Keratinocyte (primary cell): ENCODE data around the gene PDZD7. TPM values are rescaled to one million over a fixed set of nuclear protein-coding genes. Genes with fewer than 3 reads are reported as not detected.
A peak's percentile ranks its signal among the peaks of the same experiment; 100 is the strongest.

Source experiments
- DNase-seq: peaks from one replicate; pipeline ENCODE4 v3.0.0-alpha.2; 2011; ENCODE audit warnings: low read depth, missing footprints, low spot score
- FAIRE-seq: peaks from 2 replicates; lab custom pipeline; 2011; peaks lifted over from hg19 to GRCh38; lab: Jason Lieb, UNC
- H2AFZ ChIP-seq: 2 replicates; pipeline ENCODE4 v1.6.0; 2012; ENCODE audit warnings: low read length, control low read depth, inconsistent platforms; ENCODE audit not compliant: control insufficient read depth
- H3K27ac ChIP-seq: 2 replicates; pipeline ENCODE4 v1.5.1; 2011; ENCODE audit warnings: low read length; ENCODE audit not compliant: control insufficient read depth, insufficient read depth
- H3K27me3 ChIP-seq: 3 replicates; pipeline ENCODE4 v1.6.0; 2011; ENCODE audit warnings: low read length; ENCODE audit not compliant: control insufficient read depth, insufficient read depth; ENCODE audit errors: extremely low read depth
- H3K36me3 ChIP-seq, 2 experiments: 2 replicates in 1 of 2; 3 replicates in 1 of 2; pipeline ENCODE4 v1.5.1; 2011; ENCODE audit warnings: low read length in 2 of 2, mild to moderate bottlenecking in 1 of 2; ENCODE audit not compliant: control insufficient read depth in 2 of 2, insufficient read depth in 2 of 2; ENCODE audit errors: extremely low read depth in 1 of 2
- H3K4me1 ChIP-seq: 3 replicates; pipeline ENCODE4 v1.5.1; 2011; ENCODE audit warnings: low read length; ENCODE audit not compliant: control insufficient read depth, insufficient read depth; ENCODE audit errors: extremely low read depth
- H3K4me2 ChIP-seq: 3 replicates; pipeline ENCODE4 v1.6.0; 2011; ENCODE audit warnings: low read depth, low read length; ENCODE audit not compliant: control insufficient read depth, insufficient read depth; ENCODE audit errors: extremely low read depth
- H3K4me3 ChIP-seq, 3 experiments: fragments of 200-600 bp in 1 of 3; sonication (generic) in 1 of 3; 2 replicates in 2 of 3; 3 replicates in 1 of 3; pipeline ENCODE4 v1.5.1; 2011 to 2016; ENCODE audit warnings: low read length in 3 of 3, mild to moderate bottlenecking in 3 of 3, control low read depth in 2 of 3, inconsistent platforms in 1 of 3, low read depth in 1 of 3, mixed read lengths in 1 of 3, mixed run types in 1 of 3, moderate library complexity in 1 of 3; ENCODE audit not compliant: control insufficient read depth in 2 of 3, insufficient read depth in 2 of 3; ENCODE audit errors: extremely low read depth in 1 of 3
- H3K79me2 ChIP-seq: 2 replicates; pipeline ENCODE4 v1.6.0; 2012; ENCODE audit warnings: low read length; ENCODE audit not compliant: control insufficient read depth, insufficient read depth
- H3K9ac ChIP-seq: 3 replicates; pipeline ENCODE4 v1.6.0; 2011; ENCODE audit warnings: low read length; ENCODE audit not compliant: control insufficient read depth, insufficient read depth; ENCODE audit errors: extremely low read depth
- H3K9me1 ChIP-seq: 3 replicates; pipeline ENCODE4 v1.6.0; 2011; ENCODE audit warnings: low read length; ENCODE audit not compliant: control insufficient read depth, insufficient read depth; ENCODE audit errors: extremely low read depth
- H3K9me3 ChIP-seq: 2 replicates; pipeline ENCODE4 v1.5.1; 2012; ENCODE audit warnings: low read depth, low read length; ENCODE audit not compliant: control insufficient read depth
- H4K20me1 ChIP-seq: 3 replicates; pipeline ENCODE4 v1.6.0; 2011; ENCODE audit warnings: low read length; ENCODE audit not compliant: control insufficient read depth, insufficient read depth; ENCODE audit errors: extremely low read depth
- CTCF ChIP-seq, 3 experiments: IDR thresholded peaks in 1 of 3; conservative IDR thresholded peaks in 1 of 3; optimal IDR thresholded peaks in 1 of 3; 2 replicates in 2 of 3; 3 replicates in 1 of 3; pipeline versions ENCODE3 to v1.5.1; 2011; ENCODE audit warnings: low read length in 3 of 3, mild to moderate bottlenecking in 3 of 3, moderate library complexity in 2 of 3, control low read depth in 1 of 3, inconsistent platforms in 1 of 3; ENCODE audit not compliant: insufficient read depth in 2 of 3; ENCODE audit errors: extremely low read depth in 1 of 3
- EZH2 ChIP-seq: IDR thresholded peaks from one replicate; pipeline ENCODE4 v1.6.1; 2012; ENCODE audit warnings: inconsistent platforms, mild to moderate bottlenecking, low read length, moderate library complexity
- dilution Hi-C: fragments of 300-500 bp; cut with MboI; formaldehyde crosslinking; loops from one replicate; pipeline ENCODE4 v1.7.0; 2020; ENCODE audit warnings: low sequenced_read_pairs; ENCODE audit not compliant: extremely low pct_ligation_motif_present
- polyA plus RNA-seq, 5 experiments: library from polyadenylated mRNA; depleted of rRNA in 3 of 5; stranded (reverse) in 3 of 5; stranded (forward) in 1 of 5; unstranded in 1 of 5; fragments of >200 nt; gene quantifications; 1 replicate in 1 of 5; 2 replicates in 3 of 5; 3 replicates in 1 of 5; pipeline versions ENCODE4 v1.2.1 to v1.2.3, GENCODE V29; 2011 to 2012; ENCODE audit warnings: missing spikeins in 2 of 5, low read depth in 1 of 5, low replicate concordance in 1 of 5

The PDZD7 gene
- polyA plus RNA-seq, 1 donor (not counting 4 experiments of a cell fraction or from before 2014, with no cell fraction given) = 0.54 TPM

GRCh38 chr10:101033276-101033675 is 2.3 kb upstream of the PDZD7 start:
- no peaks in the 10 kb centered on the region for H4K20me1 ChIP-seq
- peak overlapping the region; percentile 84 for H3K27ac ChIP-seq
- H3K9me1 ChIP-seq = no peaks in the 10 kb centered on the region
- peaks cover 21 to 34% of the 10 kb centered on the region in 2 experiments for H3K36me3 ChIP-seq
- H2AFZ ChIP-seq = no peak overlapping the region
- H3K9me3 ChIP-seq = no peaks in the 10 kb centered on the region
- peak overlapping the region; percentile 64 to 86 (median 80) for H3K4me3 ChIP-seq
- peaks cover 27% of the 10 kb centered on the region for H3K4me1 ChIP-seq
- H3K79me2 ChIP-seq = peaks cover 5% of the 10 kb centered on the region
- no peak for TF ChIP-seq EZH2
- TF ChIP-seq CTCF (optimal IDR thresholded peaks at IDR 0.05 in 1 of 3, IDR thresholded peaks at IDR 0.05 in 1 of 3, conservative IDR thresholded peaks at IDR 0.05 in 1 of 3; ENCODE audit: extremely low read depth in 1 of 3, insufficient read depth in 2 of 3, low read length in 3 of 3) = no peak
- peaks cover 5% of the 10 kb centered on the region for H3K27me3 ChIP-seq
- FAIRE-seq = no peak
- dilution Hi-C loops = no loop called here
- DNase-seq = no peak
- peak overlapping the region; percentile 77 for H3K9ac ChIP-seq
- H3K4me2 ChIP-seq = peak overlapping the region; percentile 99

- peak overlapping the region; percentile 64 to 86 (median 80) for H3K4me3 ChIP-seq
- peaks cover 5% of the 10 kb centered on the region for H3K79me2 ChIP-seq
- peak; percentile 85 for FAIRE-seq
- H2AFZ ChIP-seq = peak overlapping the region; percentile 81
- H3K9me1 ChIP-seq = no peaks in the 10 kb centered on the region
- H3K9me3 ChIP-seq = no peaks in the 10 kb centered on the region
- H3K27ac ChIP-seq = peak overlapping the region; percentile 84
- peaks cover 5% of the 10 kb centered on the region for H3K27me3 ChIP-seq
- H3K36me3 ChIP-seq = peaks cover 17 to 30% of the 10 kb centered on the region in 2 experiments
- peaks cover 27% of the 10 kb centered on the region for H3K4me1 ChIP-seq
- H4K20me1 ChIP-seq = no peaks in the 10 kb centered on the region
- H3K4me2 ChIP-seq = peak overlapping the region; percentile 99
- H3K9ac ChIP-seq = peak overlapping the region; percentile 77
- DNase-seq = no peak
- no peak for TF ChIP-seq EZH2
- TF ChIP-seq CTCF (optimal IDR thresholded peaks at IDR 0.05 in 1 of 3, IDR thresholded peaks at IDR 0.05 in 1 of 3, conservative IDR thresholded peaks at IDR 0.05 in 1 of 3; ENCODE audit: extremely low read depth in 1 of 3, insufficient read depth in 2 of 3, low read length in 3 of 3) = no peak
- dilution Hi-C loops = no loop called here
Observed at GRCh38 chr10:101032637-101033224, 1.8 kb upstream of the PDZD7 start.
